ENCODE results near the gene ANKRD28.
A peak's percentile ranks its signal among the peaks of the same experiment; 100 is the strongest.

Gene ANKRD28

DNA sequence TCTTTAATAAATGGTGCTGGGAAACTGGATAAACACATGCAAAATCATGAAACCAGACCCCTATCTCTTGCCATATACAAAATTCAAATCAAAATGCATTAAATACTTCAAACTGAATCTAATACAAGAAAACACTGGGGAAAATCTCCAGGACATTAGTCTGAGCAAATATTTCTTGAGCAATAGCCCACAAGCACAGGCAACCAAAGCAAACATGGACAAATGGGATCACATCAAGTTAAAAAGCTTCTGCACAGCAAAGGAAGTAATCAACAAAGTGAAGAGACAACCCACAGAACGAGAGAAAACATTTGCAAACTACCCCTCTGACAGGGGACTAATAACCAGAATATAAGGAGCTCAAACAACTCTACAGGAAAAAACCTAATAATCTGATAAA lies 6.3 kb downstream of the ANKRD28 start:
- no peak for DNase-seq (ENCODE audit: low read depth)
- H3K4me3 ChIP-seq (ENCODE audit: low read length) = no peak overlapping the region
- no peak for TF ChIP-seq CTCF (IDR thresholded peaks at IDR 0.05; ENCODE audit: insufficient read depth, low read depth, low read length, missing control alignments)

GRCh38 chr3:15787941-15788340 lies 9.8 kb downstream of the ANKRD28 start:
- no peak for TF ChIP-seq CTCF (IDR thresholded peaks at IDR 0.05; ENCODE audit: insufficient read depth, low read depth, low read length, missing control alignments)
- no peak overlapping the region for H3K4me3 ChIP-seq (ENCODE audit: low read length)
- DNase-seq (ENCODE audit: low read depth) = no peak

DNA sequence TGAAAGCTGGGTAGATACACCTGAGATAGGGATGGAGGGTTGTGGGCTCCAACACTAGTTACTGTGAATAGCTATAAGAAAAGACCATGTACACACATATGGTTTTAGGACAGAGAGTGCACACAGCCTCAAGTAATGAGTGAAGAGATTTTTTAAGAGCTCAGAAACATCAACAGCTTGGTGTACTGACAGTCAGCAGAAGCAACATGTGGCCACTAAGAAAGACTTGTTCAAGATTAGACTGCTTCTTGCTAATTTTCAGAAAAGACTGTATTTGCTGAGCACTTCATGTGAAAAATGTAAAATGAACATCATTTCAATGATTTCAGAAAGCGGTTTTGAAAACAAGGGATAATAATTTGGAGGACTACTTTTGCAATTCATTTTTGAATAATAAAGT lies 10.3 kb downstream of the ANKRD28 start:
- no peak for DNase-seq (ENCODE audit: low read depth)
- TF ChIP-seq CTCF (IDR thresholded peaks at IDR 0.05; ENCODE audit: insufficient read depth, low read depth, low read length, missing control alignments) = no peak

DNA sequence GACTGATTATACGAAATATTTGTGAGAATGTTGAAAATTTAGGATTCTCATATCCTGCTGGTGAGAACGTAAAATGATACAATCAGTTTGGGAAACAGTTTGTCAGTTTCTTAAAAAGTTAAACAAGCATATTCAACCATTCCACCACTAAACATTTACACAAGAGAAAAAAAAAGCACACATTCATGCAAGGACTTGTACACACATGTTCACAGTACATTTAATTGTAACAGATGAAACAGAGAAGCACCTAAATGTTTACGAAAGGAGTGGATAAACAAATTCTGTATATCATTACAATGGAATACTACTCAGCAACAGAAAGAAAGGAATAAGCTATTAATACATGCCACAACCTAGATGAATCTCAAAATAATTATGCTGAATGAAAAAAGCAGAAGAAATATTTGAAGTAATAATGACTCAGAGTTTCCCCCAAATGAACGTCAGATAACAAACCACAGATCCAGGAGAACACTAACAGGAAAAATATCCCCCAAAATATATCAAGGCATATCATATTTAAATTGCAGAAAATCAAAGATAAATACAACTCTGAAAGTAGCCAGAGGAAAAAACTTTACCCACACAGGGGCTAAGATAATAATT lies 14.3 kb downstream of the ANKRD28 start:
- TF ChIP-seq CTCF (IDR thresholded peaks at IDR 0.05; ENCODE audit: insufficient read depth, low read depth, low read length, missing control alignments) = no peak
- no peak overlapping the region for H3K4me3 ChIP-seq (ENCODE audit: low read length)
- DNase-seq (ENCODE audit: low read depth) = peak; percentile 69

More for the DNA sequence above, 10.3 kb downstream of the ANKRD28 start:
- no peak overlapping the region for H3K4me3 ChIP-seq (ENCODE audit: low read length)

DNA sequence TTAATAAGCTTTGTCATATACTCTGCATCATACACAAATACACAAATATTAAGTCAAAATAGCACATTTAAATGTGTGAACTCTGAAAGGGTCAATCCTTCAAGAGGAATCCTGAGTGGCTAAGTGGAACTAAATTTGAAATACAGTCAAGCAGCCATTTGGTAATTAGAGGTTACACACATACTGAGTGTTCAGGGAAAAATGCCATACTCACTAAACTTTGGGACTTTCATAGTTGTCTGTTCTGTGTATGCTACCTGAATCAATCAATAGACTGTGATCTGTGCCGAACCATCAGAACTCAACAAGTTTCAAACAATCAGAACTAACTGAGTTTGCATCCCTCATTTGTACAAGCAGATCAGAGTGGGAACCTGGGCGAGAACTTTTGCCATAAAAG lies 15.3 kb downstream of the ANKRD28 start:
- DNase-seq (ENCODE audit: low read depth) = no peak
- TF ChIP-seq CTCF (IDR thresholded peaks at IDR 0.05; ENCODE audit: insufficient read depth, low read depth, low read length, missing control alignments) = no peak
- peak overlapping the region; percentile 2 for H3K4me3 ChIP-seq (ENCODE audit: low read length)

DNA sequence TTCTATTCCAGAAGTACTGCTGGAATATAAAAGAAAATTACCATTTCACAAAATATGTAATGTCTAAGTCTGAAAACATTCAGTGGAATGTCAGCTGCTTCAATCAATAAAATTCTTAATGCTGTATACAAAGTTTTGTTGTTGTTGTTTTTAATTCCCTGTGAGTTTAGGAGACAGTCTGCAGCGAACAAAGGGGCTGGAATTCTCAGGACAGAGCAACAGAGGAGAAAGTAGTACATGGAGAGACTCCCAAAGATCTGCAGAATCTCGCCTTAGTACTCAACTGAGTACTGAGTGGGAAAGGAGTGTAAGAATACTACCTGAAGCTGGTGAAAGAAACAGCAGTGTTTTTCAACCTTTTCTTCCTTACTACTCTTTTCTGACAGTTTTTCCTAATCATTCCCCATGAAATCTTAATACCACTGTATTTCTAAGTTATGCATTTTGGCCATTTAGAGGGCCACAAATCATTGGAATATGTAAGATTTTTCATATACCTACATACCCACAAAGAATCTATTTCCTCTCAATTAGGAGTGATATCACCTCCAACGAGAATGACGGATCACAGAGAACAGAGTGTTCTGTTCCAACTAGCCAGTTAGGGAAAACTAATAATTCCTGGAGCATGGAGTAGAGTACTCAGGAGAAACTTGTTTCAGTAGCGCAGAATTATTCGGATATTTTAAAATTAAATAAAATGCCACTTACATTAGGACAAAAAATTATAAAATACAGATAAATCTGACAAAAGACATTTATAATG lies 16.0 kb downstream of the ANKRD28 start:
- no peak overlapping the region for H3K4me3 ChIP-seq (ENCODE audit: low read length)
- DNase-seq (ENCODE audit: low read depth) = peak; percentile 54
- TF ChIP-seq CTCF (IDR thresholded peaks at IDR 0.05; ENCODE audit: insufficient read depth, low read depth, low read length, missing control alignments) = no peak
